Neuronal stem cell (in vitro differentiated cells): ENCODE measurements around the gene PTDSS2.

ENCODE experiments used
- DNase-seq: peaks from one replicate; pipeline ENCODE4 v3.0.0-alpha.2; 2013; ENCODE audit warnings: low spot score
- H2AFZ ChIP-seq: one replicate; pipeline ENCODE4 v1.6.1; 2013; ENCODE audit warnings: mild to moderate bottlenecking, low read length, inconsistent platforms
- H2AK5ac ChIP-seq: 2 replicates; pipeline ENCODE4 v1.6.1; 2013; ENCODE audit warnings: low read depth, mild to moderate bottlenecking, inconsistent platforms, low read length, moderate library complexity, mixed read lengths
- H2BK120ac ChIP-seq: 2 replicates; pipeline ENCODE4 v1.6.1; 2013; ENCODE audit warnings: low read depth, mild to moderate bottlenecking, inconsistent platforms, low read length, moderate library complexity, mixed read lengths
- H2BK12ac ChIP-seq: one replicate; pipeline ENCODE4 v1.6.1; 2013; ENCODE audit warnings: low read length, inconsistent platforms
- H2BK15ac ChIP-seq: 2 replicates; pipeline ENCODE4 v1.6.1; 2013; ENCODE audit warnings: mild to moderate bottlenecking, low read length, inconsistent platforms, mixed read lengths
- H2BK5ac ChIP-seq: one replicate; pipeline ENCODE4 v1.6.1; 2013; ENCODE audit warnings: inconsistent platforms, mild to moderate bottlenecking, low read length, moderate library complexity
- H3K14ac ChIP-seq: one replicate; pipeline ENCODE4 v1.6.1; 2013; ENCODE audit warnings: low read length, inconsistent platforms
- H3K18ac ChIP-seq: 2 replicates; pipeline ENCODE4 v1.6.1; 2013; ENCODE audit warnings: low read length, inconsistent platforms
- H3K23ac ChIP-seq: 2 replicates; pipeline ENCODE4 v1.6.1; 2013; ENCODE audit warnings: low read depth, mild to moderate bottlenecking, mixed read lengths, low read length, inconsistent platforms; ENCODE audit not compliant: poor library complexity
- H3K27ac ChIP-seq: replicated peaks from 3 replicates; pipeline ENCODE4 v1.5.1; 2013; ENCODE audit warnings: low read length, inconsistent platforms
- H3K27me3 ChIP-seq, 3 experiments: 2 replicates each; pipeline ENCODE4 v1.6.1; 2013; ENCODE audit warnings: low read length in 3 of 3, mild to moderate bottlenecking in 2 of 3, inconsistent platforms in 1 of 3, low read depth in 1 of 3, mixed read lengths in 1 of 3, moderate library complexity in 1 of 3; ENCODE audit not compliant: control insufficient read depth in 3 of 3, insufficient read depth in 3 of 3
- H3K36me3 ChIP-seq, 2 donors: replicated peaks in 1 of 2; 2 replicates each; pipeline ENCODE4 v1.6.1; 2013; ENCODE audit warnings: low read length in 2 of 2; ENCODE audit not compliant: control insufficient read depth in 2 of 2, insufficient read depth in 2 of 2
- H3K4ac ChIP-seq: 2 replicates; pipeline ENCODE4 v1.6.1; 2013; ENCODE audit warnings: inconsistent platforms, mild to moderate bottlenecking, low read length, moderate library complexity
- H3K4me1 ChIP-seq, 2 donors: 1 replicate in 1 of 2; 2 replicates in 1 of 2; pipeline ENCODE4 v1.6.1; 2013; ENCODE audit warnings: low read length in 2 of 2, low read depth in 1 of 2; ENCODE audit not compliant: control insufficient read depth in 2 of 2, insufficient read depth in 1 of 2
- H3K4me2 ChIP-seq: one replicate; pipeline ENCODE4 v1.6.1; 2013; ENCODE audit warnings: mild to moderate bottlenecking, low read length, inconsistent platforms; ENCODE audit not compliant: insufficient read depth, poor library complexity, severe bottlenecking
- H3K4me3 ChIP-seq, 2 donors: 2 replicates each; pipeline ENCODE4 v1.5.1; 2013; ENCODE audit warnings: low read length in 2 of 2, mild to moderate bottlenecking in 2 of 2, inconsistent platforms in 1 of 2, moderate library complexity in 1 of 2
- H3K79me1 ChIP-seq: one replicate; pipeline ENCODE4 v1.6.1; 2013; ENCODE audit warnings: low read depth, mild to moderate bottlenecking, inconsistent platforms, low read length, moderate library complexity
- H3K9ac ChIP-seq: one replicate; pipeline ENCODE4 v1.6.1; 2013; ENCODE audit warnings: mild to moderate bottlenecking, low read depth, low read length, inconsistent platforms; ENCODE audit not compliant: poor library complexity
- H3K9me3 ChIP-seq, 2 donors: replicated peaks in 1 of 2; 2 replicates each; pipeline versions ENCODE3 to v1.6.1; 2013; ENCODE audit warnings: low read length in 2 of 2, mild to moderate bottlenecking in 2 of 2, inconsistent platforms in 1 of 2, low read depth in 1 of 2, mixed read lengths in 1 of 2, moderate library complexity in 1 of 2; ENCODE audit not compliant: control insufficient read depth in 2 of 2, insufficient read depth in 1 of 2
- H4K8ac ChIP-seq: one replicate; pipeline ENCODE4 v1.6.1; 2013; ENCODE audit warnings: low read depth, mild to moderate bottlenecking, inconsistent platforms, low read length, moderate library complexity
- H4K91ac ChIP-seq: one replicate; pipeline ENCODE4 v1.6.1; 2013; ENCODE audit warnings: low read length, low read depth, mild to moderate bottlenecking, inconsistent platforms; ENCODE audit not compliant: poor library complexity
- WGBS, 2 donors: extraction: QIAGEN DNeasy Blood & Tissue Kit; methylation state at CpG; one replicate each; pipeline ENCODE4 v1.1.7; 2013; ENCODE audit warnings: missing lambda C conversion rate in 2 of 2, mixed read lengths in 1 of 2; ENCODE audit not compliant: insufficient read length in 2 of 2, insufficient replicate concordance in 1 of 2; ENCODE audit errors: extremely low coverage in 2 of 2; 5-methylcytosine and 5-hydroxymethylcytosine counted together

Gene PTDSS2

GRCh38 chr11:428295-428694 is 21.8 kb upstream of the PTDSS2 start:
- no peaks in the 10 kb centered on the region for H3K79me1 ChIP-seq
- peak overlapping the region; percentile 82 for H3K14ac ChIP-seq
- no peak overlapping the region for H3K27ac ChIP-seq
- H3K27me3 ChIP-seq, result peaks cover 0 to 4% (median 2%) of the 10 kb centered on the region in 3 experiments
- H2BK12ac ChIP-seq, result no peak overlapping the region
- no peak overlapping the region for H2BK120ac ChIP-seq
- no peak overlapping the region for H3K4ac ChIP-seq
- H2AFZ ChIP-seq, result no peak overlapping the region
- H3K18ac ChIP-seq, result no peak overlapping the region
- no peak overlapping the region for H4K8ac ChIP-seq
- no peaks in the 10 kb centered on the region for H3K9me3 ChIP-seq
- no peaks in the 10 kb centered on the region for H3K4me1 ChIP-seq
- H4K91ac ChIP-seq, result peak overlapping the region; percentile 85
- no CpG with 5 or more reads among the region's 24 CpGs for WGBS, 2 donors
- no peak overlapping the region for H2BK15ac ChIP-seq
- H3K36me3 ChIP-seq, result no peaks in the 10 kb centered on the region
- H3K23ac ChIP-seq, result peak overlapping the region; percentile 65
- H3K4me2 ChIP-seq, result no peak overlapping the region
- peak overlapping the region in 1 of 2 donors; percentile 45 for H3K4me3 ChIP-seq
- no peak for DNase-seq
- no peak overlapping the region for H2BK5ac ChIP-seq
- no peak overlapping the region for H2AK5ac ChIP-seq
- no peak overlapping the region for H3K9ac ChIP-seq

GRCh38 chr11:429391-429790 is 20.7 kb upstream of the PTDSS2 start:
- Histone ChIP-seq H3K4me3 (no peak overlapping the region), H2AFZ (no peak overlapping the region), H2BK15ac (peak overlapping the region; percentile 37), H3K4me1 (no peaks in the 10 kb centered on the region), H3K4me2 (no peak overlapping the region), H4K91ac (no peak overlapping the region), H3K36me3 (no peaks in the 10 kb centered on the region), H3K14ac (peak overlapping the region; percentile 21), H2BK12ac (peak overlapping the region; percentile 73), H3K9ac (no peak overlapping the region), H3K23ac (peak overlapping the region; percentile 73), H3K4ac (no peak overlapping the region), H2BK5ac (no peak overlapping the region), H3K27me3 (peaks cover 0 to 4% (median 2%) of the 10 kb centered on the region in 3 experiments), H3K27ac (no peak overlapping the region), H2AK5ac (peak overlapping the region; percentile 56), H3K79me1 (no peaks in the 10 kb centered on the region), H3K18ac (no peak overlapping the region), H4K8ac (peak overlapping the region; percentile 65), H2BK120ac (no peak overlapping the region), H3K9me3 (no peaks in the 10 kb centered on the region)
- WGBS, 2 donors, result no CpG with 5 or more reads among the region's 27 CpGs
- no peak for DNase-seq

- no CpG with 5 or more reads among the region's 25 CpGs for WGBS, 2 donors
- no peak overlapping the region for H3K4me3 ChIP-seq
- H2BK15ac ChIP-seq, result no peak overlapping the region
Measured at GRCh38 chr11:429931-430456, 20.1 kb upstream of the PTDSS2 start.

GRCh38 chr11:431921-432320 is 18.2 kb upstream of the PTDSS2 start:
- Histone ChIP-seq H2AK5ac (peak overlapping the region; percentile 52), H3K18ac (no peak overlapping the region), H2BK5ac (no peak overlapping the region), H2BK15ac (no peak overlapping the region), H3K9ac (no peak overlapping the region), H2BK12ac (no peak overlapping the region), H3K27me3 (peaks cover 0 to 4% (median 0%) of the 10 kb centered on the region in 3 experiments), H2BK120ac (no peak overlapping the region), H3K9me3 (no peaks in the 10 kb centered on the region), H3K23ac (no peak overlapping the region), H3K79me1 (no peaks in the 10 kb centered on the region), H3K4me1 (no peaks in the 10 kb centered on the region), H3K27ac (no peak overlapping the region), H2AFZ (no peak overlapping the region), H4K91ac (no peak overlapping the region), H3K36me3 (no peaks in the 10 kb centered on the region), H3K4me2 (no peak overlapping the region), H4K8ac (no peak overlapping the region), H3K14ac (no peak overlapping the region), H3K4me3 (no peak overlapping the region), H3K4ac (no peak overlapping the region)
- whole genome bisulfite sequencing, 2 donors, result no CpG with 5 or more reads among the region's 13 CpGs
- no peak for DNase-seq

More at GRCh38 chr11:429931-430456, 20.1 kb upstream of the PTDSS2 start:
- no peaks in the 10 kb centered on the region for H3K9me3 ChIP-seq
- H4K8ac ChIP-seq, result no peak overlapping the region
- H3K4me1 ChIP-seq, result no peaks in the 10 kb centered on the region
- H4K91ac ChIP-seq, result no peak overlapping the region
- no peak for DNase-seq
- H3K27ac ChIP-seq, result no peak overlapping the region
- H2BK5ac ChIP-seq, result no peak overlapping the region
- no peak overlapping the region for H2AK5ac ChIP-seq
- no peak overlapping the region for H3K18ac ChIP-seq
- H3K36me3 ChIP-seq, result no peaks in the 10 kb centered on the region
- no peak overlapping the region for H2AFZ ChIP-seq
- H3K79me1 ChIP-seq, result no peaks in the 10 kb centered on the region
- H3K23ac ChIP-seq, result no peak overlapping the region
- H3K14ac ChIP-seq, result no peak overlapping the region
- peaks cover 0 to 4% (median 2%) of the 10 kb centered on the region in 3 experiments for H3K27me3 ChIP-seq
- H3K4ac ChIP-seq, result no peak overlapping the region
- H2BK12ac ChIP-seq, result no peak overlapping the region
- no peak overlapping the region for H3K4me2 ChIP-seq
- H2BK120ac ChIP-seq, result no peak overlapping the region
- H3K9ac ChIP-seq, result no peak overlapping the region
